GM21528 (cell line): ENCODE data around the gene ADGRA1.
"Not testable (repeated sequence)": the region's sequence is repeated elsewhere in the genome, so short reads cannot be mapped to it uniquely, and the experiment has no call there.

Source experiments
- ATAC-seq: cut with Tn5 transposase; IDR thresholded peaks from one replicate; pipeline ENCODE4 v1.9.1; 2021; ENCODE audit warnings: mild to moderate bottlenecking, moderate library complexity; ENCODE audit not compliant: unreplicated experiment, low FRiP score

The ADGRA1 gene

DNA sequence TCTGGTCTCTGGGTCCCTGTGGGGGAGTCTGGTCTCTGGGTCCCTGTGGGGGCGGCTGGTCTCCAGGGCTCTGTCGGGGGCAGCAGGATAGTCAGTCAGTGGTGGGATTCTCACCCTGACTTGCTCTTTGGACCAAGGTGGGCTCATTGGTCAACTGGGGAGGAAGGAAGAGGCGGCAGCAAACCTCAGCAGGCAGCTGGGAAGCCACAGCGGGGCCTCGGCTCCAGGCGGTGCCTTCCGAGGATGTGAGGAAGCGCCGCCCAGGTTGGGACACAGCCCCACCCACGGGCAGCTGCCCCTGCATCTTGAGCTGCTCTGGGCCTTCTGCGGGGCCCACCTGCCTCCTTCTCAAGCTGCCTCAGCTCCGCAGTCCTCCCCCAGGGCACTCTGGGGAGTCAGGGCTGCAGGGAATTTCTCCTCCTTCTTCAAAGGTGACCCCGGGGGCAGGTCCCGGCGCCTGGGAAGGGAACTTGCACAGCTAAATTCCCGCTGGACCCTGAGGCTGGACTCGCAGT is 51.9 kb downstream of the ADGRA1 start:
- ATAC-seq: no peak

DNA sequence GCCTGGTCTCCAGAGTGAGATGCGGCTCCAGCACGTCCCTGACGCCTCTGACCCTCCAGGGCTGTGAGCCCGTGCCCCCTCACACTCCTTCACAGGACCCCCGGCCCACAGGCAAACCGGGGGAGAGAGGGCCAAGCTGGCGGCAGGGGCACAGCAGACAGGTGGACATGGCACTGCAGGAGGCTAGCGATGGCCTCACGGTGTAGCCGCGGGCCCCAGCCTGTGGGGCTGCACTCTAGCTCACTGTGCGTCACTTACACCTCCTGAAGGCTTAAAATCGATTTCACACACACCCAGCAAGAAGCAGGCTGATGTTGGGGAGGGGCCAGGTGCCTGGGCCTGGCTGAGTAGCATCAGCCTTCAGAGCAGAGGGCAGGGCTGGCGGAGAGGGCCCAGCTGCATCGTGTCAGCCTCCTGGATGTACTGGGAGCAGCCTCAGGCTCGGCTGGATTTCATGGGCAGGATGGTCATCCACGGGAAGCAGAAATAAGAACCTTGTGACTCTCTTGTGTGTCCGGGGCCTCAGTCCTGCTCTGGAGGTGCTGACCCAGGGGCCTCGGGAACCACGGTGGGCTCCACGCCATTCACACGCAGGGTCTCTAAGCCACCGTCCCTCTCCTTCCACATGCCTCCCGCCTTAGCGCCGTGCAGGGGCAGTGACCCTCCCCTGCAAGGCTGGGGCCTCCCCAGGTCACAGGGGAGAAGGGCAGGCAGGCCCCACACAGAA is 52.9 kb downstream of the ADGRA1 start:
- ATAC-seq: no peak

DNA sequence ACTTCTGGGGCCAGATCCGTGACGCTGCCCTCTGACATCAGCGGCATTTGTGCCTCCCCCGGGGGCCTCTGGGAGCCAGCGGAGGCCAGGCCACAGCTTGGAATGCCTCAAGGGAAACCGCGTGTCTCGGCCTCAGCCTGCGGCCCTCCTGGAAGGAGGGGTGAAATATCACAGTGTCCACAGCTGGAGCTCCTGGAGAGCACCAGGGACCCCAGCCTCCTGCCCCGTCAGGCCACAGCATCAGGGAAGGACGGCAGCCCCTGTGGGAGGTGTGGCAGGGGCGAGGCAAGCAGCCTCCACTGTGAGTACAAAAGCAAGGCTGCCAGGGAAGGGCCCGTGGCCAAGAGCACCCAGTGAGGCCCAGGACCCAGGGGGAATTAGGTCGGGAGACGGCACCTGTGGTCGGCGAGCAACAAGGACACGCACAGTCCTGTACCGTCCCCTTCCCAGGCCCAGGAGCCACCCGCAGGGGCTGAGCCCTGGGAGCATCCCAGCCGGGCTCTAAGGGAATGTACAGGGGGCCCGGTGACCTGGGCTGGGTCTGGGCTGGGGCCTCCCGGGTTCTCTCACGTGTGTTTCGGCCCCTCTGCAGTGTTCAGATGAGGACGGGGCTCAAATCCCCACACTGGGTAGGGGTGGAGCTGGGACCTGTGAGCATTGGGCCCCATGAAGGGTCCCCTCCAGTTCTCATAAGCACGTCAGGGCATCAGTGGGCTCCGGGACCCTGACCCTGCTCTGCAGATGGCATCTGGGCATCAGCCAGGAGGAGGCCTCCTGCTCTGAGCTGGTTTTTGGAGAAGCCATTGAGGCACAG is 53.6 kb downstream of the ADGRA1 start:
- ATAC-seq: no peak

DNA sequence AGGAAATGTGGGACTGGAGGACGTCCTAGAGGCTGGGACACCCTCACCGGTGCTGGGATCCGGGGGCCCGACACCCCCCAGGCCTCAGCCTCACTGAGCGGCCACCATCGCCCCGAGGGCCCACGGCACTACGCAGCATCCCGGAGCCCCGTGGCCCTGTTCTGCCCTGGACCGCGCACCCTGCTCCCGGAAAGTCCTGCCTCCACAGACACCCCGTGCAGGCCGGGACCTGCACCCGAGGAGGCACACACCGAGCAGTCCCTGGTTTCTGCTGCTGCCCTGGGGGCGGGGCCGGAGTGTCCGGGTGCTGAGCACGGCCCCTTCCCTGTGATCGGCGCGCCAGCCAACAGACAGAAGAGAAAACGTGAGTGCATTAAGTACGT is 54.2 kb downstream of the ADGRA1 start:
- ATAC-seq: no peak

- ATAC-seq: no peak
Observed at GRCh38 chr10:133142523-133143199, 54.9 kb downstream of the ADGRA1 start.

DNA sequence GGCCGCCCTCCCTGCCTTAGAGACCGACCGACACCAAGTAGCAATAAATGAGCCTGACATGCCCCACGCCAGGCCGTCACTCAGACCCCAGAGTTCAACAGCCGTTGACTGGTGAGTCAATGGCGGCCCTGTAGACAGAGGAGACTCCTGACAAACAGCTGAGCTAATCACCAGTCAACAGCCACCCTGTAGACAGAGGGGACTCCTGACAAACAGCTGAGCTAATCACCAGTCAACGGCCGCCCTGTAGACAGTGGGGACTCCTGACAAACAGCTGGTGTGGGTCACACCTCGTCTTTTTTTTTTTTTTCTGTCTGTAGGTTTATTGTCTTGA is 55.4 kb downstream of the ADGRA1 start:
- no peak for ATAC-seq

- ATAC-seq: no peak
Observed at GRCh38 chr10:133143546-133143945, 55.8 kb downstream of the ADGRA1 start.

GRCh38 chr10:133144771-133145170 is 57.0 kb downstream of the ADGRA1 start:
- no peak for ATAC-seq

- ATAC-seq: no peak
Observed at GRCh38 chr10:133150226-133150625, 62.5 kb downstream of the ADGRA1 start.

DNA sequence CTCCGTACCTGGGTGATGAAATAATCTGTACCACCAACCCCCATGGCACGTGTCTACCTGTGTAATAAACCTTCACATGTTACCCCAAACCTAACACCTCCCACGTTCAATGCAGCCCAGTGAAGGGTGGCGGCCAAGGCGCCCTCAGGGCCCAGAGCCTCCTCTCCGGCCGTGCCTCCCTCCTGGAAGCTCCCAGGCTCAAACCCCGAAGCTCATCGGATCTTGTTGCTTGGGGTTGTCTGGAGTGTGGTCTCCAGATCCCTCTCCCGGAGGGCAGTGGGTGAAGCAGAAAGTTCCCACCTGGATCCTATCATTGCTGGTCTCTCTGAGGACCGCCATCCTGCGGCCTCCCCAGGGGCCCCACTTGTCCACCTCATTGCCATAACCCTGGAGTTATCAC is 62.9 kb downstream of the ADGRA1 start:
- ATAC-seq: no peak

DNA sequence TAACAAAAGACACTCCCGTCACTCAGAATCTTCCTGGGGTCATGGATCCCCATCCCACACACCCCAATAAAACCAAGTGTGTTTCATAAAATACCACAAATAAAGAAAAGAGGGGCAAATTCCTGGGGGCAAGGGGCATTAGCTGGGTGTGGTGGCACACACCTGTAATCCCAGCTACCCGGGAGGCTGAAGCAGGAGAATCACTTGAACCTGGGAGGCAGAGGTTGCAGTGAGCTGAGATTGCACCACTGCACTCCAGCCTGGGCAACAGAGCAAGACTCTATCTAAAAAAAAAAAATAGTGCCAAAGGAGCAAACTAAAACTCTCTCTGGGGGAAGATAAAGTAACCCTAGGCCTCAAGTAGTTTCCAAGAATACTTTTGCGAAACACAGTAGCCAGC is 63.3 kb downstream of the ADGRA1 start:
- ATAC-seq: not testable (repeated sequence)

DNA sequence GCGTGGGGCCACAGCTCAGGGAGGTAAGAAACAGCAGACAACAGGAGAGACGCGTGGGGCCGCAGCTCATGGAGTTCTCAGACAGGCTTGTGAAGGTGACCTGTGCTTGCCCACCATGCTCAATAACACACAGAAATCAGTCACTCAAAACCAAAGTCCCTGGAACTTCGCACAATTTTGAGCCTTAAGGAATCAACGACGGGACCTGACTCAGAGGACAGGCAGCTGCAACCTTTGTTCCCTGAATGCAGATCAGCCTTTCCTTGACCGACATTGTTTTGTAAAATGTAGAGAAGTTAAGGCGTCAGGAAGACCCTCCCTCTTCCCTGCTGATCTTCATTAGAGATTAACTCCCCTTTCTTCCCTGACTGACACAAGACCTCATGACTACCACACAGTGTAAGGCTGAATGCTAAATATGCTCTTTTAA is 63.8 kb downstream of the ADGRA1 start:
- ATAC-seq: no peak

DNA sequence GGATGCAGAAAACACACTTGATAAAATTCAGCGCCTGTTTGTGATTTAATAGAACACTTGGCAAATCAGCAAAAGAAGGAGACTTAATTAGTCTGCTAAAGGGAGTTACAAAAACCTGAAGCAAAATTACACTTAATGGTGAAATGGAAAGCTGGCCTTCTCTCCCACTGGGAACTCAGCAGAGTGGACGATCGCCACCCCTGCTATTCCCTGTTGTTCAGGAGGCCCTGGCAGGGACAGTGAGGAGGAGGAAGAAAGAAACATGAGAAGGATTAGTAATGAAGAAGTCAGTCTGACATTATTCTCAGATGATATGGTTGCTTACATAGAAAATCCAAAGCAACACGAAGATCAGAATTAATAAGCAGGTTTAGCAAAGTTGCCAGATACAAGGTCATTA is 66.7 kb downstream of the ADGRA1 start:
- ATAC-seq: no peak

DNA sequence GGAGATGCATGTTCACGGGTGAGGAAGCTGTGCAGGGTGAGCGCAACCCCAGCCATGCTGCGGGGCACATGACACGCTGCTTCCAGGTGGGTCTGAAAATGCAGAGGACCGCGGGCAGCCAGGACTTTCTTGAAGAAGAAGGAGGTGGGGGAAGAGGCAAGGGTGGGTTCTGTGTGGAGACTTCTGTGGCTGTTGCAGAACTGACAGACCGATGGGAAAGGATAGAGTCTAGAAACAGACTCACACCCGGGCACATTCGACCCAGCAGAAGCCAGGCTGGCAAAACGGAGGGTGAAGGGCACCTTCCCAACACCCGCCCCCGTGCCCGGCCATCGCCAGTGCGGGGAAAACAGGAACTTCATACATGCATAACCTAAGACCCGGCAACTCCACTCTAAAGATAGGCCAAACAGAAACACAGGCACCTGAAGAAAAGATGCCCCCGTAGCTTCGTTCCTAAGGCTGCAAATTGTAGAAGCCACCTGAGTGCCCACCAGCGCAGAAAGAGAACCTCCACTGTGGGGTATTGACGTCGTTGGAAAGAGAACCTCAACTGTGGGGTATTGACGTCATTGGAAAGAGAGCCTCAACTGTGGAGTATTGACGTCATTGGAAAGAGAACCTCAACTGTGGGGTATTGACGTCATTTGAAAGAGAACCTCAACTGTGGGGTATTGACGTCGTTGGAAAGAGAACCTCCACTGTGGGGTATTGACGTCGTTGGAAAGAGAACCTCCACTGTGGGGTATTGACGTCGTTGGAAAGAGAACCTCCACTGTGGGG is 67.5 kb downstream of the ADGRA1 start:
- no peak for ATAC-seq

- ATAC-seq: no peak
Observed at GRCh38 chr10:133156674-133157579, 69.2 kb downstream of the ADGRA1 start.

- no peak for ATAC-seq
Observed at GRCh38 chr10:133157662-133158436, 70.1 kb downstream of the ADGRA1 start.

- ATAC-seq: no peak
Observed at GRCh38 chr10:133158437-133158755, 70.7 kb downstream of the ADGRA1 start.

DNA sequence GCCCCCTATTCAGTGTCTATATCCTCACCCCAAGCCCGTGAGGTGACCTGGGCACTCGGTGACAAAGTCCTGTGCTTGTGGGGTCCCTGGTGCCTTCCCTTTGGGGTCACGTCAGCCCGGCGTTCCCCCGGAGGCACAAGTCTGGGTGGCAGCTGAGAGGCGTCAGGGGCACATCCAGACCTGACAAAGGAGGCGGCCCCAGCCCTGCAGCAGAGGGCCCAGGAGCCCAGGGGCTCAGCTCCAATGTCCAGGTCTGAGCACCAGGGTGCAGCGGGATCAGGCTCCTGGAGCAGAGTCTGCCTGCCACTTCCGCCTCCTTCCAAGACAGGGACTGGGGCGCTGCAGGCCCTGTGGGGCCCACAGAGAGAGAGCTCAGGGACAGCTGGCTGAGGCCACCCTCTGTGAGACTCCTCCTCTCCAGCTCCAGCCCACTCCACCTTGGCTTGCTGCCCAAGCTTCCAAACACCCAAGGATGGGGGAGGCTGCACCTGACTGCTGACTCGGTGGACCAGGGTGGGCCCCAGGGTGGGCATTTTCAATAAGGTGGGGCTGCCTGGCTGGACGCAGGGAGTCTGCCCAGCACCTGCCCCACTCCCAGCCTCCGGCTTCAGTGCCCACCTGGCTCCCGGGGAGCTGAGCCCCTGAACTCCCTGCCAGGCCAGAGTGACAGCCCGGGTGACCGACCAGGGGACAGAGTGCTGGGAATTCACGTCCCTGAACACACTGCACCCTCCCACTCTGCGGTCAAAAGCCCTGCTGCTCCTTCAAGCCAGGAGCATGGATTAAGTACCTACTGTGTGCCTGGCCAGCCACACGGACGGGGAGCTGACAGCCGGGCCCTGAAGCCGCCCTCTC is 71.3 kb downstream of the ADGRA1 start:
- no peak for ATAC-seq
